GM19238 (cell line): ENCODE measurements around the gene TIAL1.
A peak's percentile ranks its signal among the peaks of the same experiment; 100 is the strongest.
"Not testable (repeated sequence)": the region's sequence is repeated elsewhere in the genome, so short reads cannot be mapped to it uniquely, and the experiment has no call there.

Source experiments
- DNase-seq: peaks from one replicate; pipeline ENCODE4 v3.0.0; 2011; ENCODE audit warnings: low spot score; ENCODE audit not compliant: insufficient read length

TIAL1 gene

DNA sequence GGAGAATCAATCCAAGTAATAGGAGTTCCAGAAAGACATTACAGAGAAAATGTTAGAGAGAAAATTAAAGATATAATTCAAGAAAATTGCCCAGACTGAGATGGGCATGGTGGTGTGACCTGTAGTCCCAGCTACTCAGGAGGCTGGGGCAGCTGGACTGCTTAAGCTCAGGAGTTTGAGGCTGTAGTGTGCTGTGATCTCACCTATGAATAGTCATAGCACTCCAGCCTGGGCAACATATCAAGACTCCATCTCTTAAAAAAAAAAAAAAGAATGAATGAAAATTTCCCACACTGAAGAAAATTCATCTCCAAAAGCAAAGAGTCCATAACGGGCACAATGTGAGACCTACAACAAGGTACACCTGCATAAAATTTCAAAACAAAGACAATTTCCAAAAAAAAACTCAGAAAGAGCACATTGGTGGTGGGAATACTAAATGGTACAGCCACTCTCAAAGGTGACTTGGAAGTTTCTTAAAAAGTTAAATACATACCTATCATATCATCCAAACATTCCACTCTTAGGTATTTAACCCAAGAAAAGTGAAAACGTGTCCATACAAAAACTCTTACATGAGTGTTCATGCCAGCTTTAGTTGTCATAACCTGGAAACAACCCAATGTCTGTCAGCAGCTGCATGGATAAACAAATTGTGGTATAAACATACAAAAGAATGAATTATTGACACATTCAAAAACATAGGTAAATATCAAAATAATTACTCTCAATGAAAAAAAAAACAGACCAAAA is 47.3 kb downstream of the TIAL1 start:
- DNase-seq, result no peak

DNA sequence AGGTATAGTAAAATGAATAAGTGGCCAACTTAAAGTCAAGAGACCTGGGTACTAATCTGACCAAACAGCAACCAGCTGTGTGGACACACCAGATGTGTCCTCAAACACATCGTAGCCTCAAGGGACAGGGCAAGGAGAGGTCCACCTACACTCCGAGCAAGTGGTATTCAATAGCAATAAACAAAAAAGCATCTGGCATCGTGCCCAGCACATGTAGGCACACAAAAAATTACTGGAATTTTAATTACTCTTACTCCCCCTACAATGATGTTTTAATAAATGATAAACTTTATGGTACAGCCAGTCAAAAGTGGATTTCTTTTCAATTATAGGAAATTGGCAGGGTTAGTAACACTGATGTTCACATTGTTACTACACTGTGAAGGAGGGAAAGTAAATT is 50.8 kb downstream of the TIAL1 start:
- no peak for DNase-seq

DNA sequence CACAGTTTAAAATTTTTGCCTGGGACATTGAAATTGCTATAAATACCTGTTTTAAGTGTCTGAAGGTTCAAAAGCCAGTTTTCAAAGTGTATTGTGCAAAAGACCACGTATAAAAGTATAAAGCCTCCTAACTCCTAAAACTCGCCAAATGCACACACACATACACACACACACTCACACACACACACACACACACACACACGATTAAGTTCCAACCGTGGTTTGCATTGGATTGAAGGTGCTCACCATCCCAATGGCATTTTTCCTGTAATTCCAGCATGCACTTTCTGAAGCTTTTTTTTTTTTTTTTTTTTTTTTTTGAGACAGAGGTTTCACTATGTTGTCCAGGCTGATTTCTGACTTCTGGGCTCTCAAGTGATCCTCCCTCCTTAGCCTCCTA is 51.5 kb downstream of the TIAL1 start:
- no peak for DNase-seq

DNA sequence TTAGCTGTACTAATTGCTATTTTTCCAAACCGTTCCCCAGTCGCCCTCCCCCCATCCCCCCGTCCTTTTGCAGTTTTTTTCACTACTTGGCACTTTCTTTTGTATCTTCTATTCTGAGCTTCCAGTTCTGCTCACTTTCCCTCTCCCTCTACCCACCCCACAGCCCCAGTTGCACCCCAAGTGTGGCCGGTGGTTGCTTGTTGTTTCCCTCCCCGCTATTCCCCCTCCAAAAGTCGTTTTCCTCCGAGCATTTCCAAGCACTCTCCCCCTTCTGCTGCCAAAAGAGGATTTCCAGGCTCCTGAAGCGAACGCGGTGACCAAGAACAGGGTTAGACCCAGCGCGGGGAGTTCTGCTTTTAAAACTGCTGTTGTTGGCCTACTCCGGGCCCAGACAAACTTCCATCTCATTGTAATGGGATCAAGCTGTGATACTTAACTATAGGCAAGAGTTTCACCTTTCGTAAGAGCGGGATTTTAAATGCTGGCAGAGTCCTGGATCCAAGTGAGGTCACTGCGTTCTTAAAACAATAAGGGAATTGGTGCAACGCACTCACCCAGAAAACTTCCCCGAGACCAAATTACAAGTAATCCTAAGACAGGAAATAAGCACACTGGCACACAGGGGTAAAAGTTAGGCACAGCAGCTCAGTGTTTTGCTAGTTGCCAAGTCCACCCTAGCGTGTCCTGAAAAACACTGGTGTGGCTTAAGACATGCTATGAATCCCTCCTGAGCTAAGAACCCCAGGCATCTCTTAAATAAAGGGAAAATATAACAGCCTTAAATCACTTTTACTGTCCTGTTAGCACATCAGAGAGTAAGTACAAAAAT is 52.7 kb downstream of the TIAL1 start:
- DNase-seq, result no peak

DNA sequence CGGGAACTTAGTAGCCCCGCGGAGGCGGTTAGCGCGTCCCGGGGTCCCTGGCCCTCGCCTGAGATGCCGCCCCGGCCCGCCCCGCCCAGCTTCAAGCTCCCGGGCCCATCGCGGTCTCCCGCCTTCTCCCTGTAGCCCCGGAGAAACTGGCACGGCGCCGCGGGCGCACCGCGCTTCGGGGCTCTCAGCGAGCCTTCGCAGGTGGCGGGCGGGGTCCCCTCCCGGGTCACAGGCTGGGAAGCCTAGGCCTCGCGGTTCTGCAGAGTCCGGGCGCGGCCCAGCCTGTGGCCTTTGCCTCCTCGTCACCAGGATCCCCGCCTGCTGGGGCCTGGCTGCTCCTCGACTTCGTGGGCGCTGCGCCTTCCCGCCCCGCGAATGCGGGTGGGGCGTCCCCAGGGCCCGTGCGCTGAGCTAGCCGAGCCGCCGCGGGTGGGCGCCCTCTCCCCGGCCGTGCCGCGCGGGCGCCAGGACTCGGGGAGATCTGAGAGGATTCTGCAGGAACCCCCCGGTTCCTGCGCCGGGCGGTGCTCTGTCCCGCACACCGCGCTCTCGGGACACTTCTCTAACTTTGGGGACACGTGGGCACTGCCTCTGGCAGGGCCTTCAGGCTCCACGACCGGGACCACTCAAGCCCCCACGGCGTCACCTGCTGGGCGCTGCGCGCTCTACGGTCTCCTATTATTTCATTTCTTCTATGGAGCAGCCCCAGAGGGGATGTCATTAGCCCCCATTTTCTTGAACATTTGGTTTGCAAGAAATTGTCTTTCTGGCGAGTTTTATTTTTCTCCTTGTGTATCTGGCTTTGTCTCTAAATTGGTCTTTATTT is 53.6 kb downstream of the TIAL1 start:
- DNase-seq, result peak; percentile 68

DNA sequence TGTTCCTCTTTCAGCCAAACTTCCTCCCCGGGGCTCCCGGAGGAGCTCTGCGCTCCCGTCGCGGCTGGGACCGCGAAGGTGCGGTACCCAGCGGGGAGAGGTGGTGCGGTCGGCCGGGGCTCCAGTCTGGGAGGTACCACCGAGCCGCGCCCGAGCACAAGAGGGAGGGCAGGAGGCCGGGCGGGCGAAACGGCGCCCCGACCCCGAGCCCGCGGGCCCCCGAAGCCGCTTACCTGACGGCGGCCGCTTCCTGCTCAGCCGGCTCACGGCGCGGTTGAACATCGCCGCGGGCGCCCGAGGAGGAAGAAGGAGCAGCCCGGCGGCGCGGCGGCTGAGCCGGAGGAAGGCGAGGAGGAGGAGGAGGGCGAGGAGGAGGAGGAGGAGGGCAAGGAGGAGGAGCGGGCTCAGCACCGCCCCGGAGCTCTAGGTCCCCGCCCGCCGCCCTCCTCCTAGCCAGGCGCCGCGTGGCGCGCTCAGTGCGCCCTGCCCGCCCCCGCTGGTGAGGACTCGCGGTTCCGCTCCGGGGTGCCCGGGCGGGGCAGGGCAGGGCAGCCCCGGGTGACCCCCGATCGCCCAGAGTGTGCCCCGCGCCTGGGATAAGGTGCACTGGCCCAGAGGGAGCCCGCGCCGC is 54.3 kb downstream of the TIAL1 start, which contains the start of gene RGS10:
RGS10 (minus strand) TSS at position 363 of the 631 bp plus-strand sequence; CDS start at position 282, 81 bp downstream.
- peak; percentile 76 for DNase-seq

DNA sequence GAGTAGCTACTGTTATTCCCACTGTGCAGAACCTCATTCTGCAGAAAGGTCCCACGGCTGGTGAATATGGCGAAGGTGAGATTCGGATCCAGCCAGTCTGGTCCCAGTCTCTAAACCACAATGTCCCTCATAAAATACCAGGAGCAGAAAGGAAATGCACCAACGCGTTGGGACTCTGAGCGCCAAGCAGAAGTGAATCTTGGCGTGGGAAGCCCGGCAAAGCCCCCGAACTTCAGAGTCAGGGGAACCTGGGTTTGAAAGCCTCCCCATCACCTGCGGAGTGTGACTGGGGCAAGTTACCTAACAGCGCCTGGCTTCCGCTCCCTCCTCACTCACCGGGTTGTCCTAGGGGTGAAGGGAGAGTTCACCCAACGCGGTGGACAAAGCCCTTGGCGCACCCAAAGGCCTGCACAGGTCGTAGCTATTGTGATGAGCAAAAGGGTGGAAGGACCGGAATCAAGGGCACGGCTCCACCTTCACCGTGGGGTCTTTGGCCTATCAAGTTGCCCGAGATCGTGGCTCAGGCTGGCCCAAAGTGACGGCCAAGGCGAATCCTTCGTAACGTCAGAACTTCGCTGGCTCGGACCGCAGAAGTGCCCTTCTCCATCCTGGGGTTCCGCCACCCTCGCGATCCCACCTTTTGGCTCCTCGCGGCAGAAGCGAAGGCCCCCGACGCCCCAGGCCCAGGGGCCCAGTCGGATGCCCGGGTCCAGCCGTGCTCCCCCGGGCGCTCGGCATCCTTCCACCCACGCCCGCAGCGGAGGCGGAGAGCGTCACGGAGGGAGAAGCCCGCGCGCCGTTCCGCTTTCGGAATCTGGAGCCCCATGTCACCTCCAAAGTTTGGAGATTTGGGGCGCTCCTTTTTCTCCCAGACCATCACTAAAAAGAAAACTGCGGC is 55.1 kb downstream of the TIAL1 start:
- DNase-seq, result peak; percentile 40

DNA sequence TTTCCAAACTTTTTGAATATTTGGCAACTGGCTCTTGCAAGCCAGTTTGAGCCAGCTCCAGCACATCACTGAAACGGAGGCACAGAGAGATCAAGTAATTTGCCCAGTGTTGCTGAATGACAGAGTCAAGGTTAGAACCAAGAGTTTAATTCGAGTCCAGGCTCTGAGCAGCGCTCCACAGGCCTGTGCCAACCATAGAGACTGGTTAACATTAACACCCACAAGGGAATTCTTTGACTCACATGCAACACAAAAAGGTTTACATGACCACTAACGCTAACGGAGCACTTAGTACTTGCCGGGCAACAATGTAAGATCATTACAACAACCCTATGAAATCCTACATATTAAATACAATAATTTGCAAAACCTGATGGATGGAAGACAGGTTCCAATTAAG is 55.7 kb downstream of the TIAL1 start:
- no peak for DNase-seq

DNA sequence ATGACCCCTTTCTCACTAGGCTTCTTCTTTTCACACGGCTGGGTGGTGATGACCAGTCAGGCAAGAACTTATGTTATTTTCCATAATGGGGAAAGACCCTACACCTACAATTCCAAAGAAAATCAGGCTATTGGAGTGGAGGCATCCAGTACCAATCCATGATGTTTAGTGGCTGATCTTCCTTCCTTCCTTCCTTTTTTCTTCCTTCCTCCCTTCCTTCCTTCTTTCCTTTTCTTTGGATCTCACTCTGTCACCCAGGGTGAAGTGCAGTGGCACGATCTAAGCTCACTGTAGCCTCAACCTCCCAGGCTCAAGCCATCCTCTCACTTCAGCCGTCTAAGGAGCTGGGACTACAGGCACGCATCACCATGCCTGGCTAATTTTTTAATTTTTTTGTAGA is 56.7 kb downstream of the TIAL1 start:
- DNase-seq, result no peak

DNA sequence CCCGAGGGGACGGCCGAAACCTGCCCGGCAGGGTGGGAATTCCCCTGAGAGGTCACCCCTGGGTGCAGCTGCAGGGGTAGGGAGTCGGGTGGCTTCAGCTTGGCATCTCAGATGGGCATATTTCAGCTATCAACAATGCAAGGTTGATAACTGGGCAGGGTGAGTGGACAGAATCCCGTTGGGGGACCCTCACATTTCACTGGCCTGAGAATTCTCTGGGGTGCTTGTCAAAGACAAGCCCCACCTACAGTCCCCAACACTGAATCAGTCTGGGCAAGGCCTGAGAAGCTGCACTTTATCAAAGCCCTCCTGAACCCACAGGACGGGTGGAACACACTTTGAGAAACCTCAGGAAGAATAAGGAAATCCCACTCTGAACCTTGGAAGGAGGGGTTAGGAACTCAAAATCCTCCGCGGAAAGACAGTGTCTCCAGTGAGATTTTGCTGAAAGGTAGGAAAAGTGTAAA is 57.4 kb downstream of the TIAL1 start:
- no peak for DNase-seq

DNA sequence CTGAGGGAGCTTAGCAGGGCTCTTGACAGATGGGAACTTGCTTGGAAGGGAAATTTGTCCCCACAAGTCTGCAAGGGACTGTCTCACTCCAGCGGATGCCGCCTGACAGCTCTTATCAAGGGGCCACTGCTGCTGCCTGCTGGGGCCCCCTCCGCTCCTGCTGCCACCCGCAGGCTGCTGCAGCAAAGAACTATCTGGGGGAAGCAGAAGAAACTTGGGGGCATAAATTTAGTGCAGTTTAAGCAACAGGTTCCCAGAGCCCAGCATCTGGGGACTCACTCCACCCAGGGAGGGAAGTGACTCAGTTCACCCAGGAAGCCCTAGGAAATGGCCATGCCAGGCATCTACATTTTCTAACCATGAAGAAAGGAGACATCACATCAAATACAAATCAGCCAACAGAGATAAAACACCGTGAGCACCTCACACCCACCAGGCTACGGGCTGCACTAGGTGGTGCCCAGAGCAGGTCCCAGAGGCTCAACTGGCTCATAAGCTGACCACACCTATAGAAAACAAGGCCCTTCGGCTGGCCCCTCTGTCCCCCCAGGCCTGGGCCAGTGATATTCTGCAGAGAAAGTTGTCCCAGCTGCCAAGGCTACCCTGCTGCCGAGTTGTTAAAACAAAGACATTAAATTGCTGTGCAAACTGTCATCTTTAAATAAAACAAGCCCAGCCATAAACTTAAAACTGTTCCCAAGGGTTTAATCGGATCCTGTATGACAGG is 58.0 kb downstream of the TIAL1 start:
- DNase-seq, result no peak

DNA sequence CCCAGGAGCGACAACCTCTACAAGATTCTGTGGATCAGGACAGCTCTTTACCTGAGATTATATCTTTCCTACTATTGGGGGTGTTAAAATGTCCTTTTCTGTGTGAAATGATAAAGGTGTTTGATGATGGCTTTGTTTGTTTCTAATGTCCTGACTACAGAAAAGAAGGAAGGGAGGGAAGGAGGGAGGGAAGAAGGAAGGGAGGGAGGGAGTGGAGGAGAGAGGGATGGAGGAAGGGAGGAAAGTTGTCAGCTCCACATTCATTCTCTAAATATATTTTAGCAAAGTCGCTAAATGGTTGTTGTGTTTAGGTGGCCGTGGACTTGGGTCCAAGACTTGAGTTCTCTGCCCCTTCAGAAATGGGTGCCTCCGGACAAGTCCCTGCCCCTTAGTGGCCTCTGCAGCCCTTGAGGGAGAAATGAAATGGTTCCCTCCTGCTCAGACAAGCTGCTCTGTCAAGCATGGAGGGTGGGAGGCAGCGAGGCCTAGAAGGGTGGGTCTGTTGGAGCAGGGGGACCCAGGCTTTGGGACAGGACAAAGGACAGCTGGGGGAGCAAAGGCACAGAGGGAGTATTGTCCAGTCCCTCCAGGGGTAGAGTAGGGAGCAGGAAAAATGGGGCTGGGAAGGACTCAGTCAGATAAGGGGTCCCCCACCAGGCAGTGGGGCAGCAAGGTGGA is 58.7 kb downstream of the TIAL1 start:
- DNase-seq, result no peak

DNA sequence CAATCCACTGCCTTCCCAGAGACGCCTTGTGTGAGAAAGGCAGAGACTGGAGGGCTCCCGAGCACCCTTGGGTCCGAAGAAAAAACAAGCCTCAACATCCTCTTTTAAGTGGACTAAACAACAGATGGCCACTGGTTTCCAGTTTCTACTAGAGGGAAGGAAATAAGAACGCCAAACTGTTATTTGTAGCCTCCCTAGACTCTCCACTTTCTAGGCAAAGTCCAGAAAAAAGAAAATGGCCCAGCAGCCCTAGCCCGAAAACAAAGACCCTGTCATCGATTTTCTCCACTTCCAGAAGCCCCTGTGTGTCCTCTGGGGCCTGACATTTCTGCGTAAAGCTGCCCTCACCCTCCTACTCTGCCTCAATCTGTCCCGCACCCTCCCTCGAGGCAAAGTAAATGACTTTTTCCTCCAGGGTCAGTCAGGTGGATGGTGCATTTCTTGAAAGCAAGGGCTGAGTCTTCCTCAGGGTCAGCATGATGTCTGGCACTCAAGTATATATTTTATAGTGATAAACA is 60.2 kb downstream of the TIAL1 start:
- no peak for DNase-seq

DNA sequence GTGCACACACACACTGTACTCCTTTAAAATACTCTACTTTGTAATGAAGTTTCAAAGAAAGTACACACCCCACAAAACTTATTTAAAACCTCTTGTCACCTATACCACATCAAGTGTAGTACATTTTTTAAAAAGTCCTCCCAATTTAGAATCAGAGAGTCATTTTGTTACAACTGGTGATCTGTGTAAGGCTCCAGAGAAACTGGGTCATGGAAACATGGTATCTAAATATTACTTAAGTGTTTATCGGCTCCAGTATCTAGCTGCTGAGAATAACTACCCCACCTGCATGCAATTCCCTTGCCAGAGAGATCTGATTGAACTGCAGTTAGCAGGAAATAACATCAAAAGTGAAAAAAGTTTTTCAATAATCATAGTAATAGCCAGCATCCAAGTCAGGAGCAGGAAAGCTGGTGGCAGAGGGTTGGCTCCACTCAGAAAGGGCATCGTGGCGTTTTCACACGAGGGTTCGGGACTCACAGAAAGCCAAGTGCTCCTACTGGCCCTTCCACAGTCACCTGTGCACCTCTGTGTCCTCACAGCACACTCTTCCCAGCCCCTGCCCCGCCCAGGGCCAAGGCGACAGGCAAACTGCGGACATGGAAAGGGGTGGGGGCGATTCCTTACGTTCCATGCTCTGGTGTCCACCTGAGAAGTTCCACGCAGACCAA is 60.8 kb downstream of the TIAL1 start:
- DNase-seq, result no peak

DNA sequence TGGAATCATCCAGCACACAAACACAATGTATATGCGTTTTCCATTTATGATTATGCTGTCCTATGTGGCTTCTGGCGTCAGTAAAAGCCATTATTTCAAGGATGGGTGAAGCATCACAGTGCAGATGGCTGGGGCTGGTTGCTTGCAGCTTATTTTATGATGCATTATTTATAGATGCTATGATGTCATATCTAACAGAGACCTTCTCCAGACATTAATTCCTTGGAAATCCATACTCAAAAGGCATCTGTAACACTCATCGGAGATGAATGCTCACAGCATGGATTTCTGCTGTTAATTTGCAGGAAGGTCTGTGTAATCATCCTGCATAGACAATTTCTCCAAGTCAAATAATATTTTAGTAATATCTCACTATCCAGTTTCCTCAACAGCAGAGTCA is 61.5 kb downstream of the TIAL1 start:
- no peak for DNase-seq

DNA sequence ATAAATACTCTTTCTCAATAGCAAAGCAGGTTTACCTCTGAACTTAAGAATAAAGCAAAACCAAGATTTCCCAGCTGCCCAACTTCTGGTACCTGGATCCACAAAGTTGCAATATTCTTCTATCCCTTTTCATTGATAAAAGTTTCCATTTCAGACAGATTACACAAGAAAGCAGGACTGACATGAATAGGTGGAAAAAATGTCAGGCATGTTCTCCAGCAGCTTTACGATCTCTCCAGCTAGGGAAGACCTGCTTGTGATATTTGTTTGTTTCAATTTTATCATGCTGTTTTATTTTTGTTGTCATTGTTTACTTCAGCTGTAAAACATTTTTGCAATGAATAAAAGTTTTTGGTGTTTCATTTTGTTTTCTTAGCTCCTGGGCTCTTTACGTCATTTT is 63.3 kb downstream of the TIAL1 start:
- DNase-seq, result no peak

DNA sequence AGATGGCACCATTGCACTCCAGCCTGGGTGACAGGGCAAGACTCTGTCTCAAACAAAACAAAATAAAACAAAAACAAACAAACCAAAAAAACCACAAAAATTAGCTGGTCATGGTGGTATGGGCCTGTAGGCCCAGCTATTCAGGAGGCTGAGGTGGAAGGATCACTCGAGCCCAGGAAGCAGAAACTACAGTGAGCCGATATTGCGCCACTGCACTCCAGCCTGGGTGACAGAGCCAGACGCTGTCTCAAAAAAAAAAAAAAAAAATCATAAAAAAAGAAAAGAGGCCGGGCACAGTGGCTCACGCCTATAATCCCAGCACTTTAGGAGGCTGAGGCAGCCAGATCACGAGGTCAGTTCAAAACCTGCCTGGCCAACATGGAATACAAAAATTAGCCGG is 64.0 kb downstream of the TIAL1 start:
- not testable (repeated sequence) for DNase-seq

DNA sequence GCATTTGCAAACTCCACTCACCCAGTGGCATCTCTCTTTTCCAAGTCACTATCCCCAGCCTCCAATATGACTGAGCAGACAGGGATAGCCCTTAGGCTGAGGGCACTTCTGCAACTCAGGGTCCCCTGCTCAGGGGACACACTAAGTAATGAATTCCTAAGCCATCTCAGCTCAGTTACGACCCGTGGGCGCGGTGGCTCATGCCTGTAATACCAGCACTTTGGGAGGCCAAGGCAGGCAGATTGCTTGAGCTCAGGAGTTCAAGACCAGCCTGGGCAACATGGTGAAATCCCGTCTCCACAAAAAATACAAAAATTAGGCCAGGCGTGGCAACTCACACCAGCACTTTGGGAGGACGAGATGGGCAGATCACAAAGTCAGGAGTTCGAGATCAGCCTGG is 64.5 kb downstream of the TIAL1 start:
- not testable (repeated sequence) for DNase-seq
